NCI-H2171 (cell line): Measurements from ENCODE around the gene SLC25A29.
A peak's percentile ranks its signal among the peaks of the same experiment; 100 is the strongest.
"Not testable (repeated sequence)": the region's sequence is repeated elsewhere in the genome, so short reads cannot be mapped to it uniquely, and the experiment has no call there.

ENCODE experiments used
- DNase-seq: peaks from one replicate; lab custom pipeline; 2025; lab: John Stamatoyannopoulos, UW

The SLC25A29 gene, protein sequence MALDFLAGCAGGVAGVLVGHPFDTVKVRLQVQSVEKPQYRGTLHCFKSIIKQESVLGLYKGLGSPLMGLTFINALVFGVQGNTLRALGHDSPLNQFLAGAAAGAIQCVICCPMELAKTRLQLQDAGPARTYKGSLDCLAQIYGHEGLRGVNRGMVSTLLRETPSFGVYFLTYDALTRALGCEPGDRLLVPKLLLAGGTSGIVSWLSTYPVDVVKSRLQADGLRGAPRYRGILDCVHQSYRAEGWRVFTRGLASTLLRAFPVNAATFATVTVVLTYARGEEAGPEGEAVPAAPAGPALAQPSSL

DNA sequence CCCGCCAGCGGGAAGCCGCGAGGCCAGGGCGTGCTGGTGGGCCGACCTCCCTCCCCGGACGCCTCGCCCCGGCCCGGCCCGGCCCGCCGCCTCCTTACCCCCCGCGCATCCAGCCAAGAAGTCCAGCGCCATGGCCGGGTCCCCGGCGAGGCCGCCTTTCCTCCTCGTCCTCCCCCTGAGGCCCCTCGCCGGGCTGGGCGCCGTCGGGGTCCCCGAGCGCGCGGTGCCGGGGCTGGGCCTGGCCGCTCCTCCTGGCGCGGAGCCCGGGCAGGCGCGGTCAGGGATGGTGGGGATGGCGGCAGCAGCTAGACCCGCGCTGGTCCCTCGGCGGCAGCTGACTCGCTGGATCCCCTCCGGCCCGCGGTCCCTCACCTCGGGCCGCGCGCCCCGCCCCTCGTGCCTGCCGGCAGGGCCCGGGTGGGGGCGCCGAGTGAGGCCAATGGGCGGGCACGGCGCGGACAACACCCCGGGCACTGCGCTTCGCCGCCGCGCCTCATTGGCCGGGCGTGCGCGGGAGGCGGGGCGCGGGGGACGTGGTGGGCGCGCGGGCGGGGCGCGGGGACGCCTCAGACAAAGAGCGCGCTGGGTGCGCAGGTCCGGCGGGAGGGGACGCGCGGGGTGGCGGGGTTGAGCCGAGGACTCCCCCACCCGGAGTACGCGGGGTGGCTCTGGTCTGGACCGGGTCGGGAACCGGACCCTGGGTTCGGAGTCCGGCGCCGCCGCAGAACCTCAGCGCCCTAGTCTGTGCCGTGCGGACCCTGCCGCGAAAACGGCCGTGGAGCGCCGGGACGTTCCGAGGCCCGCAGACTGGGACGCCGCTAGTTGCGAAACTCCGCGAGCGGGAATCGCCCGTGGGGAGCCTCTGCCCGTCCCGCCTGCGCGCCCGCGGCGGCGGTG lies at the start of gene SLC25A29:
Gene SLC25A29 (minus strand): TSS at position 344 of the 897 bp plus-strand sequence. CDS start 212 bp downstream, at position 132.
- peak; percentile 96 for DNase-seq

DNA sequence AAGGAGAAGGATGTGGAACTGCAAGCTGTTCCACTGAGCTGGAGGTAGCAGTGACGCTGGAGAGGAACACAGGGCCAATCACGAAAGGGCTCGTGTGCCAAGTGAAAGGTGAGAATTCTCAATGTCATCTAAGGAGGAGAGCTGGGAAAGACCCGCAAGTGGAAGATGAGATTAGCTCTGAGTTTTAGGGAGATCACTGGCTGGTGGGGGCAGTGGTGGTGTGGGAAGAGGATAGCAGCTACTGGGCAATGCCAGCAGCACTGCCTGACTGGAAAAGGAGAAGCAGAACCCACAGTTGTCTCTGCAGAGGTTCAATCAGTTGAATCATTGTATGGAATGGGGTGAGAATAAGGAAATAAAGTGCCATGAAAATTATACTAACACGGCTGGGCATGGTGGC lies 44.7 kb upstream of the SLC25A29 start:
- no peak for DNase-seq

DNA sequence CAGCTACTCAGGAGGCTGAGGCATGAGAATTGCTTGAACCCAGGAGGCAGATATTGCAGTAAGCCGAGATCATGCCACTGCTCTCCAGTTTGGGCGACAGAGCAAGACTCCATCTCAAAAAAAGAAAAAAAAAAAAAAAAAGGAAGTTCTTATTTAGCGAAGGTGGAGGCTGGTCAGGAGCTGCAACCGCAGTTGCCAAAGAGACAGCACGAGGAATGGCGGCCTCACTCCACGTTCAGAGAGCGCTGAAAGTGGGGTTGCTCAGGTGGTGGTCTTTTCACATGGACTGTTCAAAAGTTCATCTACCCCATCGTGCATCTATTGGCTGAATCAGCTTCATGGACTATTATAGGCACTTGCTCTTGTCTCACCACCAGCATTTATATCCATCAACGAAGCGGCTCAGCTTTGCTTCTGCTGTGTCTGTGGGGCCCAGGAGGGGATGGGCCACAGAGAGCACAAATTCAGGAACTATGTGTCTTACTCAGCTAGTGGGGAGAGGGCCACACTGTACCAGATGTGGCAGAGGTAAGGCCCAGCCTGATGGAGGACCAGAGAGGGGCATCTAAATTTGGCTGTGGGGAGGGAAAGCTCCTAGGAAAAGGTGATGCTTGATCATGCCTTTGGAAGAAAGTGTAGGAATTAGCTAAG lies 44.2 kb upstream of the SLC25A29 start:
- no peak for DNase-seq

DNA sequence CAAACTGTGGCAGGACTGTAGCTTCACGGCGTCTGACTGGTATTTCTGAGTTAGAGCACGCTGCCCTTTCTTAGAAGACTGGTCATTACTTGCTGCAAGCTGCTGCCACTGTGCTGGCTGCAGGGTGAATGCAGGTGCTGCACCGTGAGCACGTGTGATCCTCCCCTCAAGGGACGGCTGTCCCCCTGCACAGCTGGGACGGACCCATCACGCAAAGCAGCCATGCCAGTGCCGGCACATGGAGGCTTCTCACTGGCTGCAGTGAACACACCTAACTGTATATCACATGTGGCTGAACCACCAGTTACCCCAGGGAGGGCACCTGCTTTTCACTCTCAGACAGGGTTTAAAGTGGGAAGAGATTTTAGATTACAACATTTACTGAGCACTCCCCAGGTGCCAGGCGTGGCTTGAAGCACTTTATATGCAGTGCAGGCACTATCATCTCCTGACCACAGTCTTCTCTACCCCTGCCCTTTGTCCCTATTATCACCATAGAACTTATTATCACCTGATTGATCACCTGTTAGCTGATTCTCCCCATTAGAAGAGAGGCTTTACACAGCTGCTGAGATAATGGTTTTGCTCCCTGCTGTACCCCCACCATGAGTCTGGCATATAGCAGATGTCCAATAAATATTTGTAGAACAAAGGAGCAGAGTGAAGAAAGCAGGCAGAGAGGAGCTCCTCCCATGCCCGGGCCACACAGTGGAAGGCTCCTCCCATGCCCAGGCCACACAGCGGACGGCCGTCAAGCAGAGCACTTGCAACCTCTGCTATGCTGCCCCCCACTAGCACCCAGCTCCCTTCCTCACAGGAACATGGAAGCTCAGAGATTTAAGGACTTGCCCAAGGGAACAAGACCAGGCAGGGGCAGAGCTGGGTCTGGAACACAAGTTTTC lies 42.8 kb upstream of the SLC25A29 start:
- DNase-seq, result no peak

DNA sequence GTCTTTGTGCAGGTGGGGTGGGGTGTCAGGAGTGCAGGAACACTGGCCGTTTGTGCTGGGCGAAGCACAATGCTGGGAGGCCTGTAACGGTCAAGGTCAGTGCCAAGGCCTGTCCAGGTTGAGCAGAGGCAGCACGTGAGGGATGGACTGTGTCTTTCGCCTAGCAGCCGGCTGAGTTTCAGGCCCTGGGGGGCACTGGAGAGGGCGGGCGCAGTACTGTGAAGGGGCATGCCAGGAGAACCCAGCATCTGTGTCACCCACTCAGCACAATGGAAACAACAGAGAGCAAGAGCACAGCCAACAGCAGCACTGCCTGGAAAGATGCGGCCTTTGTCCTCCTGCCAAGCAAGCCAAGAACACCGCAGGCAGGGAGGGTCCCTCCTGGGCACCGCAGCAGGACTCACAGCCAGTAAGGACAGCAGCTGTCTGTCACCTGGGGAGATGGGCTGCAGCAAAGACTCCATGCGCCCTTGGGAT lies 42.0 kb upstream of the SLC25A29 start:
- DNase-seq, result no peak

DNA sequence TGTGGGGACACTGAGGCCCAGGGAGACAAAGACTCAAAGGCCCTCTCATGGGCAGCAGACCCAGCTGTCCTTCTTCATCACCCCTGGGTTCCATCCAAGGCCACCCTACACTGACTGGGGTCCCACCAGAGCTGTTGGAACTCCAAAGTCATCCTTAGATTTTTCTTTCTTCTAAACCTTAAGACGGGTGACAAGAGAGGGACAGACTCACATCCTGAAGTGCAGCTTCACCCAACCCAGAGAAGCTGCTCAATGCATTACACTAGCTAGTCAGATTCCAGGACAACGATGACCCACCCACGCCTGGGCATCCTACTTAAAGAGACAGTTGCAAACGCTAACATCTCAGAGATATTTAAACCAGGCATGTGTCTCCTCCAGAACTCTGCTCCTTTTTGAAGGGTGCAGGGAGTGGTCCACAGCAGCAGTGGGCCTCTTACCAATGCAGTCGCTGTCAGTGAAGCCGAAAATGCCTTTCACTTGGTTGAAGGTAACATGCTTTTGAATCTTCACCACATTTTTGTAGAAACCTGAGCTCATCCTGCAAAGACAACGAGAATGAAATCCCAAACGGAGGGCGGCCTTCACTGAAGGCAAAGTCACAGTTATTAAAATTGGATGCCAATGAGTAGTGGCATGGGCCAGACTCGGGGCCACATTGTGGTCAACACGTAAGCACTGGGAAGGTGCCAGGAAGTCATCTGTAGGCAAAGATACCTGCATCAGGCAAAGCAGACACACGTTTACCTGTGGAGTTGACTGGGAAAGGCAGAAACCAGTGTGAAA lies 40.3 kb upstream of the SLC25A29 start:
- DNase-seq, result no peak

DNA sequence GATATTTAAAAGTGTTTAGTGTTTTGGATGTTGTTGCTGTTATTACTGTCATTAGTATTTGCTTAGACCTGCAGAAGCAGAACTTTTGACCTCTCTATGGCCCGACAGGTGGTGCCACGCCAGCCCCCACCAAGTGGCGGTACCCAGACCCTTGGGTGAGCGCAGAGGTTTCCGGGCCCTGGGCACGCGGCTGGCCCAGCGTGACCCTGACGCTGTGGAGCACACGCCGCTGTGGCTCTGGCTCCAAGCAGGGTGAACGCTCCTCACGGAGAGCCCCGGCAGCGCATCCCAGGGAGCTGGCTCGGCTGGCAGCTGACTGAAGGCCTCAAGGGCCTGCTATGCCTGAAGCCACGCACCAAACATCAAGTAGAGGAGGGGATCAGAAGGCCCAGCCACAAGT lies 39.5 kb upstream of the SLC25A29 start:
- DNase-seq, result no peak

DNA sequence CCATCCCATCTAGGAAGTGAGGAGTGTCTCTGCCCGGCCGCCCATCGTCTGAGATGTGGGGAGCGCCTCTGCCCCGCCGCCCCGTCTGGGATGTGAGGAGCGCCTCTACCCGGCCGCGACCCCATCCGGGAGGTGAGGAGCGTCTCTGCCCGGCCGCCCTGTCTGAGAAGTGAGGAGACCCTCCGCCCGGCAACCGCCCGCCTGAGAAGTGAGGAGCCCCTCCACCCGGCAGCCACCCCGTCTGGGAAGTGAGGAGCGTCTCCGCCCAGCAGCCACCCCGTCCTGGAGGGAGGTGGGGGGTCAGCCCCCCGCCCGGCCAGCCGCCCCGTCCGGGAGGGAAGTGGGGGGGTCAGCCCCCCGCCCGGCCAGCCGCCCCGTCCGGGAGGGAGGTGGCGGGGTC lies 38.4 kb upstream of the SLC25A29 start:
- DNase-seq, result not testable (repeated sequence)

DNA sequence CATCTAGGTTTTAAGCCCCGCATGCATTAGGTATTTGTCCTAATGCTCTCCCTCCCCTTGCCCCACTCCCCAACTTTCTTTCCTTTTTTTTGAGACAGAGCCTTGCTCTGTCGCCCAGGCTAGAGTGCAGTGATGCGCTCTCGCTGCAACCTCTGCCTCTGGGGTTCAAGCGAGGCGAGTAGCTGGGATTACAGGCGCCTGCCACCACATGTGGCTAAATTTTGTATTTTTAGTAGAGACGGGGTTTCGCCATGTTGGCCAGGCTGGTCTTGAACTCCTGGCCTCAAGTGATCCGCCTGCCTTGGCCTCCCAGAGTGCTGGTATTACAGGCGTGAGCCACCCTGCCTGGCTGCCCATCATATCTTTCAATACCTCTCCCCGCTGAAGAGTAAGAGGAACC lies 36.6 kb upstream of the SLC25A29 start:
- DNase-seq, result not testable (repeated sequence)

DNA sequence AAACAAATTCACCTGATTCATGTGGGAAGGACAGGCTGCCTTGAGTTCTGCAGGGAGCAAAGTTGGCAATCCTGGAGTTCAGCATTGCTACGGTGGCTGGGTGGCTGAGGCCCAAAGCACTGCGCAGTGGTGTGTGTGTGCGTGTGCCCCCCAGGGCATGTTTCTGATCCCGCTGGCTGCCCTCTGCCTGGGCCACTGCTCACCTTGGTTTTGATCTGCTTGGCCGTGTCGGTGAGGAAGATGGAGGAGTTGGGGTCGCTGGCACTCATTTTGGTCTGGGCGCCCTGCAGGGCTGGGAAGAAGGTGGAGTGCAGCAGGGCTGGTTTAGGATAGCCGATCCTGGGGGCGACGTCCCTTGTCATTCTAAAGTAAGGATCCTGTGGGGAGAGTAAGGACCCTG lies 36.0 kb upstream of the SLC25A29 start:
- DNase-seq, result no peak

DNA sequence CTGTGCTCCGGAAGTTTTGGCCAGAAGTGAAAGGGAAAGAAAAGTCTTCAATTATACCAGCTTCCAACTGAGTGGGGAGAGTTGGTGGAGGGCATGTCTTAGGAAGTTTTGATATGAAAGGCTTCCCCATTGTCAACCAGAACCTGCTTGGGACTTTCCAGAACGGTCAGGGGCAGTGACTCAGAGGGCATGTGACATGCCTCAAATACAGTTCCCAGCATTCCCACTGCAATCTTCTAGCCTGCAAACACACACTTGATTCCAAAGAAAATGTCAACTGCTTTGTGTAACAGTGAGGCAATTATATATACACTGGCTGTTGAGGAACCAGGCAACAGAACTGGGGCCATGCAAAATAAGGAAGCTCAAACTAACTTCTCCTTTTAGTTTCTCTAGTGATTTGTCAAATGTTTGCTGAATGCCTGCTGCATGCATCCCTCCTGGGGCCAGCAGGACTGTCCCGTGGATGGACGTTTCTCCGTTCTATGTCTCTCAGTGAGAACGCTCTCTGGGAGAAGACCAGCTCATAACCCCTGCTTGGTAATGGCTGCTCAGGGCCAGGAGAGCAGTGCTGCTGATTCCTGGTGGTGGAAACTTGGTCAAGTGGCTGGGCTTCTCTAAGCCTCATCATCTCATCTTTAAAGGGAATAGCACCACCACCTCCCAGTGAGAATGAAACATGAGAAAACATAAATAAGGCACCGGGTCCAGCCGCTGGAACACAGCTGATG lies 35.2 kb upstream of the SLC25A29 start:
- DNase-seq, result no peak

DNA sequence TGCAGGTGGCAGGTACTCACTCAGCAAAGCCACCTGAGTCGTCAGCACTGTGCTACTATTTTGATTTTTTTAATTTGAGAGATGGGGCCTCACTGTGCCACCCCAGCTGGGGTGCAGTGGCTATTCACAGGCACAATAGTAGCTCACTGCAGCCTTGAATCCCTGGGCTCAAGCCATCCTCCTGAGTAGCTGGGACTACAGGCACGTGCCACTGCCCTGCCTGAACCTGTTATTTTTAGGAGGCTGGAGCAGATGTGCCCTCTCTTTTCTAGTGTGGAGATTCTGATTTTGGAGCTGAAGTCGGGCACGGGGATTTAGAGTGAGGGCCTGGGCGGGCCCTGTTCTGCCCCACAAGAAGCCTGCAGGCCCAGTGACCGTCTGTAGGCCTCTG lies 34.2 kb upstream of the SLC25A29 start:
- DNase-seq, result no peak

DNA sequence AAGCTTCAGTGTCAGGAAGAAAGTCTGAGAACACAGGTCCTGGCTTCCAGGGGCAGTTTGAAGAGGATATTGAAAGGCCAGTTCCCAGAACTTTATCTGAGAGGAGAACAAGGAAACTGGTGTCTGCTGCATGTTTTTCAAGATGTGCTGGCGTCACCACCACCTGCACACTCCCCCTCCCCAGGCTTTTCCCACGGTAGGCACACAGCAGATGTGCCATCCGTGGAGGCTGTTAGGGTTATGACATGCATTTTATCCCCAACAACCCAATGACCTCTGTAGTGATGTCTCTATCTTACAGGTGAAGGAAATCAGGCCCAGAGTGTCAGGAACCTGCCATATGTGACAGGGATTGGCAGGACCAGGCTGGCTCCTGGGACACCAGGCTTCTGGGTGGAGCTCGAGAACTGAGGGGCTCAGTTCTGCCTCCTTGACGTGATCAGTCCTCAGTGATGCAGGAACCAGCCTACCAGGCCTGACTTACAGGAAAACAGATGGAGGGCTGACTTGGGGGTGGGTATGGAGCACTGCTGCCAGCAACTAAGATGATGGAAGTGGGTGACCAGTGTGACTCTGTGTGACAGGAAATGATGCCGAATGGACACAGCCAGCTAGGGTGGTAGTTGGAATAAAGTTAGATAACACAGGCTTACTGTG lies 33.6 kb upstream of the SLC25A29 start:
- no peak for DNase-seq

DNA sequence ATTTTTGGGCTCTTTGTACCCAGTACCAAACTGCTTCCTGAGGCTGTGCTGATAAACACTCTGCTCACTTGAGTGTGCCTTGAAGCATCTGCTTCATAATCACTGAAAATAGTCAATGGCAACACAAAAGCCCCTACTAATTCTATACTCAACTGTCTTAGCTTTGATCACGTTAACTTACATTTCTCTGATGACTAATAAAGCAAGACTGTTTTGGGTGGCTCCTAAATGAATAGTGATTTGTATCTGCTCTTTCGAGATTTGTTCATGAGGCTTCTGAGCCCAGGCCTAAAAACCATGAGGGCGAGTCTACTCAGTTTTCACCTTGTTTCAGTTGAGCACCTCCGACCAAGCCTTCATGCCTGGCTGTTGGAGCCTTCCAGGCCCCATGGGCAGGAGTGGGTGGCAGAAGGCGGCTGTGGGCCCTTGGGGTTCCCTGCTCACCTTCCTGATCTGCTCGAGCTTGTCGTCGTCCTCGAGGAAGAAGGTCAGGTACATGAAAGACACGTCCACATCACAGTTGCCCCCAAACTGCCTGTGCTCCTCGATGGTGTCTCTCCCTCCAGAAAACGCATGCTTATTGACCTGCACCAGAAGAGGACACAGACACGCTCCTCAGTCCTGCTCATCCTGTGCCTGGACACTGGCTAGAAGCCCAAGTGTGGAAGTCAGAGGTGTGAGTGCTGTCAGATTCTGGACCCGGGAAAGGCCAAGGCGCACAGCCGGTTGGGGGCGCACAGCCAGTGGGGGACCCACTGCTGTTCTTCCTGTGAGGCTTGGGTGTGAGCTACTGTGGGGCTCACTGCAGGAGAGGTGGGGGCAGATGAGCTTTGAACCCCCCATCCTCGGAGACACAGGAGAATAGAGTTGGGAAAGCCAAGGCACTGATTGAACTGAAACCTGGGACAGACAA lies 30.6 kb upstream of the SLC25A29 start:
- no peak for DNase-seq

DNA sequence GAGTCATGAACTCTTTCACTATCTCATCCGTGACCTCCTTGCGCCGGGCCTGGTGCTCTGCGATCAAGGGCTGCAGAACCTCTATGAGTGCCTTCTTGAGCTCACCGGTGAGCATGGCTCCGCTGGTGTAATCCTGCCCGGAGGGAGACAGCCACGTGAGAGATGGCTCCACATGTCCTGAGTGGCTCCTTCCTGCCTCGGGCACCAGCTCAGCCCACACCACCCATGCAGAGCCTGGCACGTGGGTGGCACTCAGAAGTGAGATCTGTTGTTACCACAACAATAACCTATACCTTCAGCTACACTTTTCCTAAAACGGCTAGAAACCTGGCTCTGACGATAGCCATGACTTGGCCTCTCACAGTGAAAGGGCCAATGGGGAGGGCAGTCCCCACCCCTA lies 28.7 kb upstream of the SLC25A29 start:
- no peak for DNase-seq

DNA sequence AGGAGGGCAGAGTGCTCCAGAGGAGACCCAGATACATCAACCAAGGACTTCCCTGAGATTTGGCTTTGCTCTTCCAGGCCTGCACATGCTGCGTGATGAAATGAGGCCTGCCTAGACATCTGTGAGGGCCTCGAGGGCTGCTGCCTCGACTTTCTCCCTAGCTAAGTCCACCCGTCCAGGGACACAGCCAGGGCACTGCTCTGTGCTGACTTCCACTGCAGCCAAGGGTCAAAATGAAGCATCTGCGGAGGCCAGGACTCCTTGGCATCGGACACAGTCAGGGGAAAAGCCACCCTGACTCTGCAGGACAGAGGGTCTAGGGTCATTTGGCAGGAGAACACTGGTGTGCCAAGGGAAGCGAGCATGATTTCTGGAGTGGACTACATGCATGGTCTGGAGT lies 27.6 kb upstream of the SLC25A29 start:
- no peak for DNase-seq

DNA sequence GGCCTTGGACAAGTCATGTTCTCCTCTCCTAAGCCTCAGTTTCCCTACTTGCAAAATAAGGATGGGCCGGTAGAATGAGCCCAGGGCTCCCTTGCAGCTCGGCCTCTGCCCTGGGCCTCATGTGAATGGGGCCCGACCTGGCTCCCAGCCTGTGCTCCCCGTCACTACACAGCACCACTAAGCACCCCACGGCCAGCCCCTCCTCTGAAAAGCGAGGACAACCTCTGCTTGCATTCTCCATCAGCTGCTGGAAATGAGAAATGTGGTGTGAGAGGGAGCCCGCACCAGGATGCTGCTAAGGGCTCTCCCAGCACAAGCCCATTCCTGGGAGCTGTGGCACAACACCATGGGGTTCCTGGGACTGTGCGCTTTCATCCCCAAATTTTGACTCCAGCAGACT lies 27.1 kb upstream of the SLC25A29 start:
- no peak for DNase-seq

DNA sequence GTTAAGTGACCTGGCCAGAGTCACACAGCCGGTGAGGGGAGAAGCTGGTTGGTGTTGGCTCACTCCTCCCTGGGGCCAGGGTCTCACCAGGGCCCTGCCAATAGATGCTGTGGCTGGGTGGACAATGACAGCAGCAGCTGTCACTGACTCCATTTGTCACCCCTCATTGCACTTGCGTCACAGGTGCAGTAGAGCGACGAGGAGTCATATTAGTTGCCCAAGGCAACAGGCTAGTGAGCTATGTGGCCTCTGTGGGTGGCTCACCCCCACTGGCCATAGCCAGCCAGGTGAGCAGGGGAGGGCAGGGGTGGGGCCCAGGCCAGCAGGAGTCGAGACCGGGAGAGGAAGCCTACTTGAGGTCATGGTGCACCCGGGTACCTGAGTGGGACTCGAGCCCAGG lies 26.6 kb upstream of the SLC25A29 start:
- DNase-seq, result no peak
